Measurements from ENCODE around the gene IMPG1.

The IMPG1 gene

GRCh38 chr6:76072562-76072961 lies at the start of gene IMPG1:
IMPG1 (minus strand) TSS chr6:76072662; CDS start chr6:76072488, 174 bp downstream.
- no peak for DNase-seq (ENCODE audit: low read depth)

DNA sequence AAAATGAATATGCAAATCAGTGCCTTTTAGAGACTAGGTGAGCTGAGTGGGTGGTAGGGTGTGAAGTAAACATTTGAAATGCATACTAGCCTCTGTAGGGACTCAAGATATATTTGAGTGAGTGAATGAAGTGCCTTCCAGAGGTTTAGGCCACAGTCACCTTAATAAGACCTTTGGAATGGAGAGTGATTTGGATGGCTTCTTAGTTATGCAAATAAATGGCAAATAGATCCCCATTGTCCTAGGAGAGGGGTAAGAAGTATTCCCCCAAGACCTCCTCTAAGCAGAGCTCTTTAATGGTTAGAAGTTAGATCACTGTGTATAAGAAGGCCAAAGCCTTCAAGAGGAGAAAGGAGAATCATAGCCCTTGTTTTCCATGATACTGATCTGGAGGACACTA lies 47.8 kb upstream of the IMPG1 start:
- DNase-seq (ENCODE audit: low read depth) = no peak

- DNase-seq (ENCODE audit: low read depth) = no peak
Observed at GRCh38 chr6:76073281-76073680, 819 bp upstream of the IMPG1 start.

DNA sequence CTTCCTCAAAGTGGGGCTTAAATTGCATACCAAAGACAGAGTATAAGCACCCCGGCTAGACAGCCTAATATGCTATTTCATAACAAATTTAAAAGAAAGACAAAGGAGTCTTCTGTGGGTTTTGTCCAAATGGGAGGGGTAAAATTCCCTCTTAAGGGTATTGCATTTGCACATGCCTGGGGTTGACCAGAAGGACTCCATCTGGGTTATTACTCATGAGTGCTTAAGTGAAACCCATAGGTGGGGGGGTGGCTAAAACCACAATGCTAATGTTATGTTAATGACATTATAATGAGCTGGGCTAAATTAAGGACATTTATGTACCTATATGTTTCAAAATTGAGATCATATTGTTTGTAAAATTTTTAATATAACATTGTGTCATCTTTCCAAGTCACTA lies 15.0 kb downstream of the IMPG1 start:
- no peak for DNase-seq (ENCODE audit: low read depth)

- no peak for DNase-seq (ENCODE audit: low read depth)
Observed at GRCh38 chr6:76052314-76052713, 20.1 kb downstream of the IMPG1 start.

- no peak for DNase-seq (ENCODE audit: low read depth)
Observed at GRCh38 chr6:76043690-76044089, 28.8 kb downstream of the IMPG1 start.

DNA sequence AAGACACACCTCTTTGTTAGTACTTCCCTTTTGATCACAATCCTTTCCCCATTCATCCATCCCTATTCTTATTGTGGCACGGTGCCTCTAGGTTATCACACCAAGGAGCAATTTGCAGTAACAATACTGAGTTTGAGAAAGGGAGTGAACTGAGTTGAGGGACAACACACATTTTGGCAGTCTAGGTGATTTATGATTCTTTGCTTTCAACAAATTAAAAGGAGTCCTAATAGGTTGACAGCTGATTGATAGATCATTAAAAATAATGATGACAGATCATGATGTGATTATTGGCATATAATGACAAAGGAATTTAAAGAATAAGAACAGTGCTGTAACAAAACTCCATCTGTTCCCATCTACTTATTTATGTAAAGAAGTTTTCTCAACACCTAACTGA lies 36.7 kb downstream of the IMPG1 start:
- no peak for DNase-seq (ENCODE audit: low read depth)

DNA sequence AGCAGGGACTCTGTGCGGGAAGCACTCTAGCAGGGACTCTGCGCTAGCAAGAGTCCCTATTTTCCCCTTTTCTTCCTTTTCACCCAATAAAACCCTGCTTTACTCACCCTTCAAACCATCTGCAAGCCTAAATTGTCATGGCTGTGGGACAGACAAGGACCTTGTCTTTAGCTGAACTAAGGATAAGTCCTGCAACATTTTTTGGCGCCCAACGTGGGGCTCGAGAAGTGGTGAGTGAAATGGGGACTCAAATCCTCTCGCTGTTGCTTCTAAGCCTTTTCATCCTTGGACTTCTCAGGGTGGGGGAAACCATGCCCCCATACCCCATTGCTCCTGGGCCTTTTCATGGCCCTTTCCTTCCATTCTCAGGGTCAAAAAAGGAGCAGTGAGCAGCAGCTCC lies 46.4 kb downstream of the IMPG1 start:
- DNase-seq (ENCODE audit: low read depth) = no peak

DNA sequence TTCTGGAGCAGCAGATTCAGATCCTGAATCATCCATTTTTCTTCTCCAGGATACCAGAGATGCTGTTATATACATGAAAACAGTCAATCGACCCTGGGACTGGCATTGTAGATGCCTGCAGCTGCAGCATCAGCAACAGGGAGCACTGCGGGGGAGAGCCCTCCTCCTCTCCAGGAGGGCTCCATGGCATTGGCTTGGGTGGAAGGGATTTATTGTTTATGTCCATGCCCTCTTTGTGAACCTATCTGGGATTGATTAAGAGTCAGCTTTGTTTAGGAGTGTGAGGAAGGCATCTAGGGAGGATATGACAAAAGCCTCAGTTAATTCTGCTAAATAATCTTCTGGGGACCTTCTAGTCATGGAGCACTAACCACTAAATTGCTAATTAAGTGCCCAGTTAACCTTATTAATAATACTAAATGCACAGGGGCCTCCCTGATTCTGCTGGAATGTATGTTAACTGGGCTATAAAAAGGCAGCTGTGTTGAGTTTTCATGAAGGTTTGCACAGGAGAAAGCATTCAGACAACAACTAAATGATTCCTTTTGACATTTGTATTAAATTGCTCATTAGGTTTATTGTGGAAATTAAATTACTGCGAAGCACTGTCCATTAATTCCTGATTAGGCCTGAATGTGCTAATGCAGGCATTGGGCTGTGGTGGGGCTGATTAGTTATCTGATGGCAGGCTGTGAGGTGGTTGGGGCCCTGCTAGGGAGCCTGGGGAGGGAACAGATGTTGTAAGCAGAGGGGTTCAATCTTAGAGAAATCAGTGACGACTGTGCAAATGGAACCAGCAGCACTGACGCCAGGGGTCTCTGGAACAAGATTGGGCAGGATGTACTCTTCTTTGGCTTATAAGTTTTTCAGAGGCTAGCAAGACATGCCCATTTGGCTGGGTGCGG lies 57.6 kb downstream of the IMPG1 start:
- DNase-seq (ENCODE audit: low read depth) = no peak

- DNase-seq (ENCODE audit: low read depth) = no peak
Observed at GRCh38 chr6:76004202-76004601, 68.3 kb downstream of the IMPG1 start.

GRCh38 chr6:76003686-76004085 lies 68.8 kb downstream of the IMPG1 start:
- no peak for DNase-seq (ENCODE audit: low read depth)

DNA sequence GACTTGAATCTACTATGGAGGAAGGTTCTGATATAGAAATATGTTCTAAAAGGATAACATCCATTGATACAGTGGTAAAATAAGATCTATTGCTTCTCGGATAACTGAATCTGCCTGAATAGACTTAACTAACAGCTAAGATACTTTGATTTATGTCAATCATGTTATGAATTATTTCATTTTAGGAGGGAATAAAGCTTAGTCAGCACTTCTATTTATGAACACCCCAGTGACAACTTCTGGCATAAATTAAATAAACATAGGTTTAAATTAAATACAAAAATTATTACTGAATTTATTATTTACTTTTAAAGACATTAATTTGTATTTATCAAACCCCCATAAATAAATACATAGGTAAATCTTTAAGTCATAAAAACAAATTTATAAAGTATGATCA lies 69.3 kb downstream of the IMPG1 start:
- DNase-seq (ENCODE audit: low read depth) = no peak

- DNase-seq (ENCODE audit: low read depth) = no peak
Observed at GRCh38 chr6:76000629-76001028, 71.8 kb downstream of the IMPG1 start.

DNA sequence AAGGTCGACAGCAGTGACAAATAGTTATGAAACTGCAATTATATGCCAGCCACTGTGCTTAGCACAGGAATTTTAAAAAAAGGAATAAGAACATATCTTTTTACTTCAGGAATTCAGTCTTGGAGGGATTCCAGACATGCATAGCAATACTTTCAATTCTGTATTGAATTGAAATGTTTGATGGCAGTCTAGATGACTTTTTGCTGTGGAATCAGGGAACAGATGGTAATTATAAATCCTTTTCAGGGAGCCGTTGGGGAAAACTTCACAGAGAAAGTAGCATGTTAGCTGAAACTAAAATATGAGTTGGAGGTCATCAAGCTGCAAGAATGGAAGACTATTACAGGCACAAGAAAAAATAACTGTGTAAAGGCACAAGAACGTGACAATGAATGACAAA lies 74.8 kb downstream of the IMPG1 start:
- no peak for DNase-seq (ENCODE audit: low read depth)

GRCh38 chr6:75993236-75994162 lies 79.0 kb downstream of the IMPG1 start:
- no peak for DNase-seq (ENCODE audit: low read depth)

GRCh38 chr6:75991941-75992340 lies 80.5 kb downstream of the IMPG1 start:
- no peak for DNase-seq (ENCODE audit: low read depth)

DNA sequence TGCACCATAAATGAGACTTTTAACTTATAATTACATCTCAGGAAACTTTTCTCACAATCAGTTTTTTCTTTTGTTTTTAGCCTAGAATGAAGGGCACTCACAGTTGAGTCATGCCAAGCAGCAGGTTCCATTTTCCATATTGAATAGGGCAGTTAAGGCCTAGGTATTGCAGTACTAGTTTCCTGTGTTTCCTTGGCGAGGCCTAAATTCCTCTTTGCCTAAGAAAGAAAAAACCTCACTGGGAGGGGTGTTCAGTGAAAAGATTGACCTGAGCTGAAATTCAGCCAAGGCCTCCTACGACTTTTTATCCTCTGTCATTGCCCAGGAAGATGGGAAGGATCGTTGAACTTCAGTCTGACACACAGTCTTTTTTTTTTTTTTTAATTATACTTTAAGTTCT lies 85.5 kb downstream of the IMPG1 start:
- no peak for DNase-seq (ENCODE audit: low read depth)

DNA sequence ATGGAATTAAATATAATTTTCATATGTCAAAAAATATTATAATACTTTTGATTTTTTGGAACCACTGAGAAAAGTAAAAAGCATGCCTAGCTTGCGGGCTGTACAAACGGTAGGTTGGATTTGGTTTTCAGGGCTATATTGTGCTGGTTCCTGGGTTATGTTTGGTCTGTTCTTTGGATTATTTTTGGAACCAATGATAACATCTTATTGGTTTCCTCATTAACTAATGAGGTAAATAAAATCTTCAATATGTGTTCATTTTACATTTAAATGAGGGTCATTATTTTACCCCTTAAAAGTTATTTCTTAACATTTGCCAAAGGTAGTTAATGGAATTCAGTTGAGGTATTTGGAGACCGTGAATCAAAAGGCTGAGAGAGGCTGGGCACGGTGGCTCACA lies 96.6 kb downstream of the IMPG1 start:
- DNase-seq (ENCODE audit: low read depth) = no peak

GRCh38 chr6:75970093-75970492 lies 102.4 kb downstream of the IMPG1 start:
- DNase-seq (ENCODE audit: low read depth) = no peak

DNA sequence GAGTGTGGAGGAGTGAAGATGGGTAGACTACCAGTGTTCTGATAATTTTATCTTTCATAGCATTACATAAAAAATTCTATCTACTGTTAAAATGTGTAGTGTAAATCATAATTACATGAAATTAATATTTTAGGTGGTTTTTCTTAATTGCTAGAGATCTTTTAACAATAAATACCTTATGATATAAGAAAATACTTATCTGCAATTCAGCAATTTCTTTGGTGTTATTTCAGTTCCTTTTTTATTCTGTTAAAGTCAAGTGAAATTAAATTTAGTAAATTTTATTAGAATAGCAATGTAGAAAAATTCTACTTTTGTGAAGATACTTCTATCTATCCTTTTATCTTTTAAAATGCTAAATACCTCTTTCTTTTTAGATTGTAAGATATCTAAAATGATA lies 104.3 kb downstream of the IMPG1 start:
- DNase-seq (ENCODE audit: low read depth) = no peak

DNA sequence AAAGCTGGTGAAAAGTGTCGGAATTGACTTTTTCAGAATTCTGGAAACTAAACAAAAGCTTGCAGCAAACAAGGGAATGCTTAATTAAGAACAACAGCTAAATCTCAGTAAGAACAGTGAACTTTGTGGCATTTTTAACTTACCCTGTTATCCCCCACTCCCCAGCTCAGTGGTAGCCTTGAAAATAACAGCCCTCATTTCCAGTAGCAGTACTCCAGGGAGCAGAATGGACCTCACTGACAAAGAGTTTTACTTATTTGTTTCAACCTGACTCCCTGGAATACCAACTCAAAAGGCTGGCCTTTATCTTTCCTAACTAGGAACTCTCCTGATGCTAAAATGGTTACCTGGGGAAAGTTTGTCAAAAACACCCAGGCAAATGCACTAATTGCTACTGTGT lies 108.9 kb downstream of the IMPG1 start:
- no peak for DNase-seq (ENCODE audit: low read depth)

GRCh38 chr6:75952128-75952527 lies 120.3 kb downstream of the IMPG1 start:
- DNase-seq (ENCODE audit: low read depth) = no peak

DNA sequence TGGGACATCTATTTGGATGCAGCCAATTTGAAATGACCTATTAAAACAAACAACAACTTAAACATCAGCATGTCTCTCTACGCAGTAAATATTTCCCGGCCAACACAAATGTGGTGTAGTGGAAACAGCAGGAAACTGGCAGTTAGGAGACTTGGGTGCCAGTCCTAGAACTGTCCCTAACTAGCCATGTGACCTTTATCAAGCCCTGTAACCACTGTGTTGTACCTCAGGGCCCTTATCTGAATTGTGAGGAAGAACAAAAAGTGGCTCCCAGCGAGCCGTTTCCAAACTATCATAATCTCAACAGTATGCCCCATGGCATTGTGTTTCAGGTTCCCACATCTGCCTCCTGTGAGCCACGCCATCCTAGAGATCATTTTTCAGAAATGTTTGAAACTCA lies 124.5 kb downstream of the IMPG1 start:
- DNase-seq (ENCODE audit: low read depth) = no peak

Data from activated T-cell treated with anti-CD3 and anti-CD28 coated beads for 1 hour (primary cell).